ENCODE measurements around the gene PTGER4.

PTGER4 gene

DNA sequence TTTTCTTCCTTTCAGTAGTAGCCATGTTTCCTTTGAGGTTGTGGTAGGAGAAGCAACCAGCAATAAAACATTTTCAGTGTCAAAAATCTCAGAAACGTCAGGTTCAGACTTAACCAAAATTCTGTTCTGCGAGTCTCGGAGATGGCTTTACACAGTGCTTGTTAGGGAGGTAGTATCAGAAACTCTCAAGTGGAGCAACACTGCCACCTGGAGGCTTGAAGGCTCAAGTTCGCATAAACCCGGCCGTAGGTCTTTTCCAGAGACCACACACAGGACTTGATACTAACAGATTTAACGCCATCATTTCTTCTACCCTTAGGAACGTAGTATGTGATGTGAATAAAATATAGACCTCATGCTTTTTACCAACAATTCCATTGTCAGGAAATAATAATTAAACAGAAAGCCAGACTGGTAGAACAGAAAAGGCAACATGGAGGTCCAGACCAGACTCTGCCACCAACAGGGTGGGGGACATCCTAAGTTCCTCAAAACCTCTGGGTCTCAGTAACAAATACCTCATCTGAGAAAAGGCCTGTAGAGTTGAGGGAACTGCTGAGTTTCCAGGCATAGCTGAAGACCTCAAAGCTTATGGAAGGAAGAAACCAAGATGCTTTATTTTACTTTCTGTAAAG lies 8.5 kb downstream of the PTGER4 start:
- no peak overlapping the region for H3K4me3 ChIP-seq (replicated peaks; ENCODE audit: low read depth, low read length)
- H3K36me3 ChIP-seq (ENCODE audit: control insufficient read depth, insufficient read depth, low read length) = no peaks in the 10 kb centered on the region

DNA sequence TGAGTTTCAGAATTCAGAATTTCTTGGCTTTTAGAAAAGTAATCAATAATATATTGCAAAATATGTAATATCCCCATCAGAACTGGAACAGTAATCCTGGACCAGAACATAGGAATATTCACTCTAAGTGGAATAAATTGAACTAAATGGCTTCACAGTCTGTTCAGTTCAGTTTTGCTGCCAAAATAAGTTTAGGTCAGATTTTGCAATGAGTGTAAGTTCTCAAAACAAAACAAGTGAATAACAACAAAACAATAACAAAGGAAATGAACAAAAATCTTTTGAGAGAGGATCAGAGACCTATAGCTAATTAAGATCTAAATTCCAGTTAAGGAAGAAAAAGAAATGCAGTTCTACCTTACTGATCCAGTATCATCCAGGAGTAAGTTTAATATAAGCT lies 9.3 kb downstream of the PTGER4 start:
- no peak for DNase-seq (ENCODE audit: extremely low read depth, insufficient read length)
- Histone ChIP-seq H3K4me3 (replicated peaks; ENCODE audit: low read depth, low read length) (no peak overlapping the region), H3K27me3 (replicated peaks; ENCODE audit: control insufficient read depth, insufficient read depth, low read length) (no peaks in the 10 kb centered on the region), H3K36me3 (ENCODE audit: control insufficient read depth, insufficient read depth, low read length) (no peaks in the 10 kb centered on the region)
- TF ChIP-seq, protein P1, sequence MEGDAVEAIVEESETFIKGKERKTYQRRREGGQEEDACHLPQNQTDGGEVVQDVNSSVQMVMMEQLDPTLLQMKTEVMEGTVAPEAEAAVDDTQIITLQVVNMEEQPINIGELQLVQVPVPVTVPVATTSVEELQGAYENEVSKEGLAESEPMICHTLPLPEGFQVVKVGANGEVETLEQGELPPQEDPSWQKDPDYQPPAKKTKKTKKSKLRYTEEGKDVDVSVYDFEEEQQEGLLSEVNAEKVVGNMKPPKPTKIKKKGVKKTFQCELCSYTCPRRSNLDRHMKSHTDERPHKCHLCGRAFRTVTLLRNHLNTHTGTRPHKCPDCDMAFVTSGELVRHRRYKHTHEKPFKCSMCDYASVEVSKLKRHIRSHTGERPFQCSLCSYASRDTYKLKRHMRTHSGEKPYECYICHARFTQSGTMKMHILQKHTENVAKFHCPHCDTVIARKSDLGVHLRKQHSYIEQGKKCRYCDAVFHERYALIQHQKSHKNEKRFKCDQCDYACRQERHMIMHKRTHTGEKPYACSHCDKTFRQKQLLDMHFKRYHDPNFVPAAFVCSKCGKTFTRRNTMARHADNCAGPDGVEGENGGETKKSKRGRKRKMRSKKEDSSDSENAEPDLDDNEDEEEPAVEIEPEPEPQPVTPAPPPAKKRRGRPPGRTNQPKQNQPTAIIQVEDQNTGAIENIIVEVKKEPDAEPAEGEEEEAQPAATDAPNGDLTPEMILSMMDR (IDR thresholded peaks at IDR 0.05; ENCODE audit: insufficient read depth, low read length, poor library complexity, severe bottlenecking) = no peak

More for the DNA sequence above, 8.5 kb downstream of the PTGER4 start:
- H3K27me3 ChIP-seq (replicated peaks; ENCODE audit: control insufficient read depth, insufficient read depth, low read length) = no peaks in the 10 kb centered on the region
- TF ChIP-seq, protein P1 (IDR thresholded peaks at IDR 0.05; ENCODE audit: insufficient read depth, low read length, poor library complexity, severe bottlenecking) = peak; percentile 71
- DNase-seq (ENCODE audit: extremely low read depth, insufficient read length) = peak; percentile 33

DNA sequence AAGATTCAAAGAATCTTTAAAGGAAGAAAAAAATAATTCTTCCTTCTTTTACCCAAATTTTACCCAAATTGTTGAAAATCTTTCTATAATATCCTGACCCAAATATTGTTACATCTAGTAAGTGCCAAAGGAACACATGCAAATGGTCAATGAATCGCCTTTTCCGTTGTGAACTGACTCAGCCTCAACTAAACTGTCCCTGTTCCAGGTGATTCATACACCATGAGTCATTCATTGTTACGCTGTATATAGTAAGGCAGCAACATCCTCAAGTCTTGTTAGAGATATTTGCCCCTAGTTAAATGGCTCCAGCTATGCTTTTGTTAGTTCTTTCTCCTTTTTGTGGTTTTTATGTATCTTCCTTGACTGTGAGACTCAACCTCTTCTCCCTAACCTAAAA lies 9.7 kb downstream of the PTGER4 start:
- no peaks in the 10 kb centered on the region for H3K36me3 ChIP-seq (ENCODE audit: control insufficient read depth, insufficient read depth, low read length)
- no peak for DNase-seq (ENCODE audit: extremely low read depth, insufficient read length)
- TF ChIP-seq, protein P1 (IDR thresholded peaks at IDR 0.05; ENCODE audit: insufficient read depth, low read length, poor library complexity, severe bottlenecking) = no peak

DNA sequence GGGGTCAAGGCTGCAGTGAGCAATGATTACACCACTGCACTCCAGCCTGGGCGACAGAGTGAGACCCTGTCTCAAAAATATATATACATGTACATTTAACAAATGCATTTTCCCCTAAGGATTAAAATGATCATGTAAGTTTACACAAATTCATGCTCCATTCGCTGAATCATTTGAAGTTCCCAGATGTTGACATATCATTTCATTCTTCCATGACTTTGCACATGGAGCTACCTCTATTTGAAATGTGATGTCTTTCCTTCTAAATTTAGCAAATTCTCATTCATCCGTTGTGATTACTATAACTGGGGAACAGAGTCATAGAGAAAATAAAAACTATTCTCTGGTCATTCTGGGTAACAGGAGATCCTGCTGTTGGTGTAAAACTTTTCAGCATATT lies 10.6 kb downstream of the PTGER4 start:
- DNase-seq (ENCODE audit: extremely low read depth, insufficient read length) = no peak
- Histone ChIP-seq H3K36me3 (ENCODE audit: control insufficient read depth, insufficient read depth, low read length) (no peaks in the 10 kb centered on the region), H3K27me3 (replicated peaks; ENCODE audit: control insufficient read depth, insufficient read depth, low read length) (no peaks in the 10 kb centered on the region), H3K4me3 (replicated peaks; ENCODE audit: low read depth, low read length) (no peak overlapping the region)
- TF ChIP-seq, protein P1 (IDR thresholded peaks at IDR 0.05; ENCODE audit: insufficient read depth, low read length, poor library complexity, severe bottlenecking) = no peak

More for the DNA sequence above, 9.7 kb downstream of the PTGER4 start:
- Histone ChIP-seq H3K4me3 (replicated peaks; ENCODE audit: low read depth, low read length) (no peak overlapping the region), H3K27me3 (replicated peaks; ENCODE audit: control insufficient read depth, insufficient read depth, low read length) (no peaks in the 10 kb centered on the region)

DNA sequence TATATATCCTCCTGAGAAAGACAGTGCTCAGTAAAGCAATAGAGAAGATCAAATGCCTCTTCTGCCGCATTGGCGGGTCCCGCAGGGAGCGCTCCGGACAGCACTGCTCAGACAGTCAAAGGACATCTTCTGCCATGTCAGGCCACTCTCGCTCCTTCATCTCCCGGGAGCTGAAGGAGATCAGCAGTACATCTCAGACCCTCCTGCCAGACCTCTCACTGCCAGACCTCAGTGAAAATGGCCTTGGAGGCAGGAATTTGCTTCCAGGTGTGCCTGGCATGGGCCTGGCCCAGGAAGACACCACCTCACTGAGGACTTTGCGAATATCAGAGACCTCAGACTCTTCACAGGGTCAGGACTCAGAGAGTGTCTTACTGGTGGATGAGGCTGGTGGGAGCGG lies 12.2 kb downstream of the PTGER4 start:
- H3K27me3 ChIP-seq (replicated peaks; ENCODE audit: control insufficient read depth, insufficient read depth, low read length) = no peaks in the 10 kb centered on the region
- no peaks in the 10 kb centered on the region for H3K36me3 ChIP-seq (ENCODE audit: control insufficient read depth, insufficient read depth, low read length)
- TF ChIP-seq, protein P1 (IDR thresholded peaks at IDR 0.05; ENCODE audit: insufficient read depth, low read length, poor library complexity, severe bottlenecking) = no peak
- no peak for DNase-seq (ENCODE audit: extremely low read depth, insufficient read length)
- H3K4me3 ChIP-seq (replicated peaks; ENCODE audit: low read depth, low read length) = no peak overlapping the region

DNA sequence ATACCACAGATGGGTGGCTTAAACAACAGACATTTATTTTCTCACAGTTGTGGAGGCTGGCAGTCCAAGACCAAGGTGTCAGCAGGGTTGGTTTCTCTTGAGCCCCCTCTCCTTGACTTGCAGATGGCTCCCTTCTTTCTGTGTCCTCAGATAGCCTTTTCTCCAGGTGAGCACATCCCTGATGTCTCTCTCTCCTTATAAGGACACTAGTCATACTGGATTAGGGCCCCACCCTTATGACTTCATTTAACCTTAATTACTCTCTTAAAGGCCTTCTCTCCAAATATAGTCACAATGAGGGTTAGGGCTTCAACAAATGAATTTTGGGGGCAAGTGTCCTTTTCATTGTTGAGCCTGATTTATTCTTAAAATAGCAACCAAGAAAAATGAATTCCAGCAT lies 14.7 kb downstream of the PTGER4 start:
- Histone ChIP-seq H3K36me3 (ENCODE audit: control insufficient read depth, insufficient read depth, low read length) (no peaks in the 10 kb centered on the region), H3K4me3 (replicated peaks; ENCODE audit: low read depth, low read length) (no peak overlapping the region), H3K27me3 (replicated peaks; ENCODE audit: control insufficient read depth, insufficient read depth, low read length) (no peaks in the 10 kb centered on the region)
- TF ChIP-seq, protein P1 (IDR thresholded peaks at IDR 0.05; ENCODE audit: insufficient read depth, low read length, poor library complexity, severe bottlenecking) = no peak
- no peak for DNase-seq (ENCODE audit: extremely low read depth, insufficient read length)
